Panc1 (cell line): ENCODE data around the gene NSRP1.

Source experiments
- CTCF ChIP-seq: fragments of 450-650 bp; IDR thresholded peaks from 2 replicates; pipeline ENCODE4 v1.5.1; 2017; ENCODE audit warnings: mild to moderate bottlenecking
- POLR2AphosphoS5 ChIP-seq: IDR thresholded peaks from 2 replicates; pipeline ENCODE4 v1.6.1; 2012; ENCODE audit warnings: mild to moderate bottlenecking, low read depth, low read length, moderate library complexity
- SIN3A ChIP-seq: IDR thresholded peaks from 2 replicates; pipeline ENCODE4 v1.6.1; 2012; ENCODE audit warnings: low read depth, mild to moderate bottlenecking, low read length, moderate library complexity, borderline replicate concordance; ENCODE audit not compliant: insufficient read depth

DNA sequence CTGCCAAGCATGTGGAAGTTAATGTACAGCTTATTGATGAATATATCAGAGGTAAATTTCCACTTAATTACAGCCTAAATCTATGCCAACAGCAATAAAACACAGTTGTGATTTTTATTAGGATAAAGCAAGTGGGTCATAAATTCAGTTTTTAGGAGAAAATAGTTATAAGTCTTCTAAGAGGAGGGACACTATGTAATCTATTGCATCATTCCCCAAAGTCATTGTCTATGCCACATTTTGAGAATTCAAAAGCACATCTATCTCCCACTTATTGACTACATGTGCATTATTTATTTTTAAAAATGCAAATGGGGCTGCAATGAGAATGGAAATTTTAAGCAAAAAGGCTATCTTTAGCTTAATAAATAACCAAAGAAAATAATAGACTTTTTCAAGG is 23.7 kb upstream of the NSRP1 start:
- TF ChIP-seq CTCF (no peak), POLR2AphosphoS5 (no peak), SIN3A (no peak)
